Ishikawa (cell line): ENCODE measurements around the gene SLC25A13.

Source experiments
- CEBPB ChIP-seq: IDR thresholded peaks from 2 replicates; pipeline ENCODE4 v1.6.1; 2012
- CREB1 ChIP-seq: IDR thresholded peaks from 2 replicates; pipeline ENCODE4 v1.6.1; 2012; ENCODE audit warnings: low read depth
- EGR1 ChIP-seq: IDR thresholded peaks from 2 replicates; pipeline ENCODE4 v1.6.1; 2012
- EP300 ChIP-seq: IDR thresholded peaks from 2 replicates; pipeline ENCODE4 v1.6.1; 2012; ENCODE audit warnings: borderline replicate concordance
- FOXM1 ChIP-seq: IDR thresholded peaks from 2 replicates; pipeline ENCODE4 v1.6.1; 2012; ENCODE audit warnings: low read depth, borderline replicate concordance
- NFIC ChIP-seq: IDR thresholded peaks from 2 replicates; pipeline ENCODE4 v1.6.1; 2012
- RAD21 ChIP-seq: IDR thresholded peaks from 2 replicates; pipeline ENCODE4 v1.6.1; 2012; ENCODE audit warnings: low read depth
- REST ChIP-seq: IDR thresholded peaks from 2 replicates; pipeline ENCODE4 v1.6.1; 2012; ENCODE audit warnings: low read depth, mild to moderate bottlenecking
- TAF1 ChIP-seq: IDR thresholded peaks from 2 replicates; pipeline ENCODE4 v1.6.1; 2012; ENCODE audit warnings: low read depth, mild to moderate bottlenecking
- TCF12 ChIP-seq: IDR thresholded peaks from 2 replicates; pipeline ENCODE4 v1.6.1; 2012; ENCODE audit warnings: low read depth
- TEAD4 ChIP-seq: IDR thresholded peaks from 2 replicates; pipeline ENCODE4 v1.6.1; 2012
- USF1 ChIP-seq: IDR thresholded peaks from 2 replicates; pipeline ENCODE4 v1.6.1; 2012
- YY1 ChIP-seq: IDR thresholded peaks from 2 replicates; pipeline ENCODE4 v1.6.1; 2012; ENCODE audit warnings: low read depth
- ZBTB7A ChIP-seq: IDR thresholded peaks from 2 replicates; pipeline ENCODE4 v1.6.1; 2012; ENCODE audit warnings: low read depth
- TF ChIP-seq, protein P1 (sequence below): IDR thresholded peaks from 2 replicates; pipeline ENCODE4 v1.6.1; 2012

SLC25A13 gene

GRCh38 chr7:96310110-96310509 is 11.8 kb downstream of the SLC25A13 start:
- TF ChIP-seq TCF12 (no peak), TAF1 (no peak), FOXM1 (no peak), CREB1 (no peak), RAD21 (no peak)

DNA sequence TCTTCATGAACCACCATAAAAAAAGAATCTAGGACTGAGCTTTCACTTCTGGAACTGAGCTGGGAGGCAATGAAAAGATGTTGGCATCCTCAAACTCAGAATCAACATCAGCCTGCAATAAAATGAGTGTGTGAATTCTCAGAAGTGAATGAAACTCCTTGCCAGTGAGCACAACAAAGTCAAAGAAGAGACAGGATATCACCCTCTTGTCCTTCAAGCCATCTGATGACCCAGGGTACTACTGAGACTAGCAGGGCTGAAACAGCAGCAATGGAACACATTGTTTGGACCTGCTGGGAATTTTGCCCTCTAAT is 13.0 kb downstream of the SLC25A13 start:
- TF ChIP-seq EGR1 (no peak), TAF1 (no peak), YY1 (no peak), TCF12 (no peak), RAD21 (no peak), CREB1 (no peak), NFIC (no peak), CEBPB (no peak), ZBTB7A (no peak), EP300 (no peak), REST (no peak), USF1 (no peak), TEAD4 (no peak)
- TF ChIP-seq, protein P1, sequence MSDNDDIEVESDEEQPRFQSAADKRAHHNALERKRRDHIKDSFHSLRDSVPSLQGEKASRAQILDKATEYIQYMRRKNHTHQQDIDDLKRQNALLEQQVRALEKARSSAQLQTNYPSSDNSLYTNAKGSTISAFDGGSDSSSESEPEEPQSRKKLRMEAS = no peak

DNA sequence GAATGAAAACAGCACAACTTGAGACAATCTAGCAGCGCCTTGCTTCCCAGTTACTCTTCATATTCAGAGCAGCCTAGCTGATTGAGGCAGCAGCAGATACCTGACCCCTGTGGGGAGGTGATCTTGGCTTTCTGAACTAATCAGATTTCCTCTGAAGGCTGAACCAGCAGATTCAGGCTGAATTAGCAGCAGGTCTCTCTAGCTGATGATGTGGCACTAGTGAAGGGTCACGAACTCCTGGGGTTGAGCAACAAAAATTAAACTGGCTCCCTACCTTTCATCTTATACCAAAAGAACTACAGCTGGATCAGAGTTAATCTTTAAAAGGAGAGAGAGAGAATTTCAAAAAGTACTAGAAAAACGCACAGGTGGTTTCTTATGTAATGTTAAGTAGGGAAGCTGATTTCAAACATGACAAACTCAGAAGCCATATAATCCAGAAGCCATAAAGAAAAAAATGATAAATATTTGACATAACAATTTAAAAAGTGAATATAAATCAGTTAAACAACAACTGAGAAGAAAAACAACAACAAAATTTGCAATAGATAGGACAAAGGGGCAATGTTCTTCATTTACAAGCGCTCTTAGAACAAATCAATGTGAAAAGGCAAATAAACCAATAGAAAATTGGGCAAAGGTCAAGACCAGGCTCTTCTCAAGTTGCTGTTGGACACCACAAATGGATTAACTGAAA is 13.5 kb downstream of the SLC25A13 start:
- TF ChIP-seq YY1 (no peak), REST (no peak), USF1 (no peak), NFIC (no peak), CREB1 (no peak), RAD21 (no peak), ZBTB7A (no peak), FOXM1 (no peak), TEAD4 (no peak), EP300 (no peak), EGR1 (no peak), TCF12 (no peak), CEBPB (no peak), TAF1 (no peak)
- TF ChIP-seq, protein P1 = no peak

DNA sequence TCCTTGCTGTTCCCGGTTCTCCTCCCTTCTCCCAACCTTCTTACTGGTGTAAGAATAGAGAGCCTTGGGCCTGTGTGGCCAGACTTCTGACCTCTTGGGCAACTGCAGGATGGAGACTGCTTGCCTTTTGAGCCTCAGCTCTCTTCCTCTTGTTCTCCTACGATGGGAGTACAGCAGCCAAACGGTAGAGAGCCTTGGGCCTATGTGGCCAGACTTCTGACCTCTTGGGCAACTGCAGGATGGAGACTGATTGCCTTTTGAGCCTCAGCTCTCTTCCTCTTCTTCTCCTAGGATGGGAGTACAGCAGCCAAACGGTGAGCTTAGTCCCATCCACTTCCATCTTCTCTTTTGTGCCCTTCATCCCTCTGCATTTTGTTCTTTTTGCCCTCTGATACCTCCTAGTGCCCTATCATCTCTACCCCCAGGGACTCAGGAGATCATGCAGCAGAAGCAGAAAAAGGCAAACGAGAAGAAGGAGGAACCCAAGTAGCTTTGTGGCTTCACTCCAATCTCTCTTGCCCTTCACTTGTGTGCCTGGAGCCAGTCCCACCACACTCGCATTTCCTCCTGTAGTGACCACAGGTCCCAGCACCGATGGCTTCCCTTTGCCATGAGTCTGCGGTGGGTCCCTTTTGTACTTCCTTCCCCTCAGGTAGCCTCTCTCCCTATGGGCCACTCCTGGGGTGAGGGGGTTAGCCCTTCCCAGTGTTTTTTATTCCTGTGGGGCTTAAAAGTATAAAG is 15.3 kb downstream of the SLC25A13 start:
- no peak for TF ChIP-seq TCF12
- no peak for TF ChIP-seq FOXM1
- no peak for TF ChIP-seq USF1
- TF ChIP-seq TAF1 = no peak
- no peak for TF ChIP-seq TEAD4
- TF ChIP-seq ZBTB7A = no peak
- TF ChIP-seq EGR1 = no peak
- no peak for TF ChIP-seq RAD21
- TF ChIP-seq REST = no peak
- TF ChIP-seq CEBPB = no peak
